GM21723 (cell line): ENCODE data around the gene NCAPG2.

ENCODE experiments used
- ATAC-seq: cut with Tn5 transposase; IDR thresholded peaks from one replicate; pipeline ENCODE4 v1.9.1; 2021; ENCODE audit warnings: mild to moderate bottlenecking, moderate library complexity; ENCODE audit not compliant: unreplicated experiment

Gene NCAPG2, protein sequence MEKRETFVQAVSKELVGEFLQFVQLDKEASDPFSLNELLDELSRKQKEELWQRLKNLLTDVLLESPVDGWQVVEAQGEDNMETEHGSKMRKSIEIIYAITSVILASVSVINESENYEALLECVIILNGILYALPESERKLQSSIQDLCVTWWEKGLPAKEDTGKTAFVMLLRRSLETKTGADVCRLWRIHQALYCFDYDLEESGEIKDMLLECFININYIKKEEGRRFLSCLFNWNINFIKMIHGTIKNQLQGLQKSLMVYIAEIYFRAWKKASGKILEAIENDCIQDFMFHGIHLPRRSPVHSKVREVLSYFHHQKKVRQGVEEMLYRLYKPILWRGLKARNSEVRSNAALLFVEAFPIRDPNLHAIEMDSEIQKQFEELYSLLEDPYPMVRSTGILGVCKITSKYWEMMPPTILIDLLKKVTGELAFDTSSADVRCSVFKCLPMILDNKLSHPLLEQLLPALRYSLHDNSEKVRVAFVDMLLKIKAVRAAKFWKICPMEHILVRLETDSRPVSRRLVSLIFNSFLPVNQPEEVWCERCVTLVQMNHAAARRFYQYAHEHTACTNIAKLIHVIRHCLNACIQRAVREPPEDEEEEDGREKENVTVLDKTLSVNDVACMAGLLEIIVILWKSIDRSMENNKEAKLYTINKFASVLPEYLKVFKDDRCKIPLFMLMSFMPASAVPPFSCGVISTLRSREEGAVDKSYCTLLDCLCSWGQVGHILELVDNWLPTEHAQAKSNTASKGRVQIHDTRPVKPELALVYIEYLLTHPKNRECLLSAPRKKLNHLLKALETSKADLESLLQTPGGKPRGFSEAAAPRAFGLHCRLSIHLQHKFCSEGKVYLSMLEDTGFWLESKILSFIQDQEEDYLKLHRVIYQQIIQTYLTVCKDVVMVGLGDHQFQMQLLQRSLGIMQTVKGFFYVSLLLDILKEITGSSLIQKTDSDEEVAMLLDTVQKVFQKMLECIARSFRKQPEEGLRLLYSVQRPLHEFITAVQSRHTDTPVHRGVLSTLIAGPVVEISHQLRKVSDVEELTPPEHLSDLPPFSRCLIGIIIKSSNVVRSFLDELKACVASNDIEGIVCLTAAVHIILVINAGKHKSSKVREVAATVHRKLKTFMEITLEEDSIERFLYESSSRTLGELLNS

DNA sequence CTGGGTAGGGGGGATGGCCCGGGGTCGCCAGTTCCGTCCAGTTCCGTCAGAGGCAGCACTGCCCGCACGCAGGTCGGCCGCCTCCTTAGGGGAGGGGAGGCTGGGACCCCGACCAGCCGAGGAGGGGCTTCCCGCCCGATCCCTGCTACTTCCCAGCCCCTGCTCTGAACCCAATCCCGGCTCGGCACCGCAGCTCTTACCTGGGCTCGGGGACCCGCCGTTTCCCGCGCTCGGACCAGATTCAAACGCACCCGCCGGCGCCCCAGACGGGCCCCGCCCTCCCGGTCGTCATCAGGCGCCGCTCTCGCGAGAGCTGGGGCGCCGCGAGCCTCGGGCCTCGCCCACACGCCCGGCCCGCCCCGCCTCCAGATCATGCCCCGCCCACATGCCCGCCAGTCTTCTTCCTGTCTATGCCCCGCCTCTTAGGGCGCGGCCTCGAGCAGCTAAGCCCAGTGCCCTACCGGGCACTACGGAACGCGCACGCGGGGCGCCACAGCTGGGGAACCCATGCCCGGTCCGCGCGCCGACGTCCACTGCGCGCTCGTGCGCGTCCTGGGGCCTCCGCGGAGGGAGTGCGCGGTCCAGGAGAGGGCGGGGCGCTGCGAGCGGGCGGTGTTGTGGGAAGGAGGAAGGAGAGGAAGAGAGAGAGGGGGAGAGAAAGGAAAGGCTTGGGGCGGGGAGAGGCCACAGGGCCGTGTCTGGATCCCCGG, at the start of gene NCAPG2:
NCAPG2 (minus strand) TSS at position 281 of the 710 bp plus-strand sequence. CDS start 2,905 bp downstream, outside the sequence.
- peak; percentile 97 for ATAC-seq

DNA sequence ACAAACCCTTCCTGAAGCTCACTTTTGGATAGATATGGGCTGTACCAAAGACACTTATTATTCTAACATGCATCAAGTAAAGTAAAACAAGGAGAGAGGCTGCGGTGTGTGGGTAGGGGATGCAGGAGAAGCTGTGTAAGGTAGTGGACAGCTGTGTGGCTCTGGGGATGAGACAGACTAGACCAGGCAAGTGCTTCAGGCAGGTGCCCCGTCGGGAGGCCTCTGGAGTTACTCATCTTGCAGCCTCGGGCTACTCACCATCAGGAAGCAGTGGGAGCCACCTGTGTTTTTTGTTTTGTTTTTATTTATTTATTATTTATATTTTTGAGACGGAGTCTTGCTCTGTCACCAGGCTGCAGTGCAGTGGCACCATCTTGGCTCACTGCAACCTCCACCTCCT, 49.3 kb upstream of the NCAPG2 start:
- ATAC-seq, result no peak

DNA sequence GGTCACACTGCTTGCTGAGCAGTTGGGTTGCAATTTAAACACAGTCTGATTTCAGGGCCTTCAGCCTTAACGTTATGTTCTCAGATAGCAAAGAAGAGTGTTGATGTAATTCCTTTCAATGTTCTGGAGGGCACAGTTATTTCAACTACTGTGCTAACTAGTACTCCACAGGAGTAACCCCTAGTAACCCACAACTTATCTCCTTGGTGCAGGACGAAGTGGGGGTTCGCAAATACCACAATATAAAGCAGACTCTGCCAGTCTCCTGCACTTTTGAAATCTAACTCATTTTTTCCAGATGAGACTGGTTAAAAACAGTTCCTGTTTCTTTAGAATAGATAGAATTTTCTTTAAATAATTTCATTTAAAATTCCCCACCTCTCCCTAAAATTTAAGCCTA, 47.1 kb upstream of the NCAPG2 start:
- no peak for ATAC-seq

DNA sequence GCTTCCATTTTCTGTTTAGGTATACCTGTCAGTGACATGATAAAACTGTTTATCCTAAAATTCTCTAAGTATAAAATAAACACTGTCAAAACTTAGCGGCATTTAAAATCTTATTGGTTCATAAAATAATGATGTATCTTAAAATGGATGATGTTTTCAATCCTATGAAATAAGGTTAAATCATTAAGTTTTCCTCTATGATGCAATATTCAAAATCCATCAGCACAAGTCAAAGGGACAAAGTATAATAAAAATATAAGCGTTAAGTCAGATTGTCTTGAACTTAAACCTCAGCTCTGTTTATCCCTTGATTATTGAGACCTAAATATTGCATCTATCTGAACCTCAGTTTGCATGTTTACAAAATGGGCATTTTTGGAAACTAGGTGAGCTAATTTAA, 46.6 kb upstream of the NCAPG2 start:
- no peak for ATAC-seq

DNA sequence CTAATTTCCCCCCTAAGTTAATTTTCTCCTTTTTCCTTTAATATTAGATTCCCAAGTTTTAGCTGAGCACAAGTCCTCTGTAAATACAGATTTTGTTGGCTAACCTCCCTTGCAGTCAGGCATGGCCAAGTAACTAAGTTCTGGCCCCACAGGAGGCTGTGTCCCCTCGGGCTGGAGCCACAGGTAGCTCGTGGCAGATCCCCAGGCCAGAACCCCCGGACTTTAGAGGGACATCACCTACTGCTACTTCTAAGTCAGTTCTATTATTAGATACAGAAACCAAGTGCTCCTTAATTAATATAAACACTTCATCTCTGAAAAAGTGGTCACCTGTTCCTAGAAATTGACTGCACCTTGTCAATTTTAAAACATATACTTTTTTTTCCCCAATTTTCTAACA, 46.1 kb upstream of the NCAPG2 start:
- no peak for ATAC-seq

DNA sequence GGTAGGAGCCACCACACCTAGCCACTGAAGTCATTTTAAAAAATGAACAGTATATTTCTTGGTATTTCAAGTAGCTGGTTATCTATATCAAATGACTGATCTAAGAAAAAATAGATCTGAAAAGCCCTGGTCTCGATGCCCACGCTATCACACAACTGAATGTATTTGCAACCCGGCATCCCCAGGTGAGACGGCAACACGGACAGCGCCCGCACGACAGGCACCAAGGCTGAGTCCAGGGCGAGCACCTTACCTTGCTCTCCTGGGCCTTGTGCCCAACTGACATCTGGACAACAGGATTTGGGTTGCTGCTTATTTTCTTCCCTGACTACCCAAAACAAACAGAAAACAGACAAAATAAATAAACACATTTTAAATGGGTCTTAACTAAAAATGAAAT, 44.8 kb upstream of the NCAPG2 start:
- ATAC-seq, result no peak

DNA sequence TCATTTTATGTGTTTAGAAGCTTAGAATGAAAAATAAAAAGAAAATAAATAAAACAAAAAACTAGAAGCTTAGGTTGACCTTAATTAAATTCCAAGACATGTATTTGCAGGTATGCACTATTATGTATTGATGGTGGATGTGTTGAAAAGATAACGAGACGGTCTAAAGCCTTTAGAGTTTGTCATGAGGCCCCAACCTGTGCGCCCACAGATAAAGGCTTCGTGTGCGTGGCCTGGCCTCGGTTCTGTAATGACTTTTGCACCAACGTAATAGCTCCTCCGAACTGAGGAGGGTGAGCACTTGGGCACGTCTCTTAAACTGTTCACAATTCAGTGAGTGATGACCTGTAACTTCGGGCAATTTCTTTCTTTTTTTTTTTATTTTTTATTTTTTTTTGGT, 43.7 kb upstream of the NCAPG2 start:
- no peak for ATAC-seq

DNA sequence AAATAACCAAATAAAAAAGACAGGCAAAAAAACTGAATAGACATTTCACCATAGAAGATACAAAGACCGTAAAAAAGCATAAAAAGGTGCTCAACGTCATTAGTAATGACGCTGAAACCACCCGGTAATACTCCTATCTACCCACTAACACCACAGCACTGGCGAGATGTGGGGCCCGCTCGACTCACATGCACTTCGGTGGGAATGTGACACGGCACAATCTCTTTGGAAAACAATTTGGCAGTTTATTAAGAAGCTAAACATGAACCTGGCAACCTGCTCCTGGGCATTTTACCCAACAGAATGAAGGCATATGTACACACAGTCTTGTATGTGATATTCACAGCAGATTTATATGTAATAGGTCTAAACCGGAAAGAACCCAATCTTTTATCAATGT, 42.8 kb upstream of the NCAPG2 start:
- no peak for ATAC-seq

DNA sequence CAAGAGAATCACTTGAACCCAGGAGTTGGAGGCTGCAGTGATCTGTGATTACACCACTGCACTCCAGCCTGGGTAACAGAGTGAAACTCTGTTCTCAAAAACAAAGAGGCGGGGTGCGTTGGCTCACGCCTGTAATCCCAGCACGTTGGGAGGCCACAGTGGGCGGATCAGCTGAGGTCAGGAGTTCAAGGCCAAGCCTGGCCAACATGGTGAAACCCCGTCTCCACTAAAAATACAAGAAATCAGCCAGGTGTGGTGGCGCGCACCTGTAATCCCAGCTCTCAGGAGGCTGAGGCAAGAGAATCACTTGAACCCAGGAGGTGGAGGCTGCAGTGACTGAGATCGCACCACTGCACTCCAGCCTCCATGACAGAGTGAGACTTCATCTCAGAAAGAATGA, 42.4 kb upstream of the NCAPG2 start:
- no peak for ATAC-seq

DNA sequence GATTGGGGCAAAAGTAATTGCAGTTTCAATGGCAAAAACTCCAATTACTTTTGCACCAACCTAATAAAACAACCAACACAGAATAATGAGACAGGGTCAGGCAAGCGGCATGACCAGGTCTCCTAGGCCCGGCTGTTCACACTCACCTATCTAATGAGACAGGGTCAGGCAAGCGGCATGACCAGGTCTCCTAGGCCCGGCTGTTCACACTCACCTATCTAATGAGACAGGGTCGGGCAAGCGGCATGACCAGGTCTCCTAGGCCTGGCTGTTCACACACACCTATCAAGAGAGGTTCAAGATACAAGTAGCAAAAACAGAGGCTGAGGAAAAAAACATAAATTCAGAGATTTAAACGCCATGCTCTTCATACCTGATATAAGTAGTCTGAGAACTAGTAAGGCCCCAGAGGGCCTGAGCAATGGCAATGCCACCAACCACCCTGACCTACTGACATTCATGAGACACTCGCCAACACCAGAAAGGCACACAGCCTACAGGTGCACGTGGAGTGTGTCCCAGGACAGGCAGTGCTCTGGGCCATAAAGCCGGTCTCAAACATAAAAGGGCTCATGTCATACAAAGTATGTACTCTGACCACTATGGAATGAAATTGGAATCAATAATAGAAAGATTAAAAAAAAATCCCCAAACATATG, 40.6 kb upstream of the NCAPG2 start:
- ATAC-seq, result no peak

DNA sequence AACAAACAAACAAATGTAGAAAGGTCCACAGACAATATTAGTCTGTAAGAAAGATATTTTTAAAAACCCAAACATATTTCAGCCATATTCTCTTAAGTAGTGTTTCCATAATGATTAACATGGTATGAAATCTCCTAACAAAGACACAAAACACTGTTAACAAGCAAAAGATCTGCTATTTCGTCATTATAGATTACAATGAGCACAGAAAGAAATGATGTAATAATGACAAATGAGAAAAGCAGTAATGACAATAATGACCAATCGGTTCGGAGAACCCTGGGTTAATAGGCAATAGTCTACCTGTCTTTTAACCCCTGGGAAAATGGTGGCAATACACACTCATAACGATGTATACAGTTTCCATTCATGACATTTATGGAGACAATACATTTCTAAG, 39.5 kb upstream of the NCAPG2 start:
- ATAC-seq, result no peak

DNA sequence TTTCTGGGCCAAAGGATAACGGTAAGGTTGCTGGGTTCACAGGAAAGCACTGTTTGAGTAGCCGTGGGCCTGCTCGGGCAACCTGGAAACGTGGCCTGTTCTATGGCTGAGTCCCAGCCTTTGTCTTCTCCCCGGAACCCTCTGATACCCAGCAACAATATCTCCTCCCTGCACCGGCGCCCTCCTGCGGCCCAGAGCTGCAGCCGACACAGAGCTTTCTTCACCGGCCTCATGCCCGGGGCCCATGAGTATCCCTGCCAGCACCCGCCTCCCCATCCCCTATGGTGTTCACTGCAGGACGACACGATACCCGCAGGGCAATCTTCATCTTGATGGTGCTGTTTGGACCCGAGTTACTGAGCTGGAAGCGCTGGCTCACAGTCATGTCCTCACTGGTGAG, 38.6 kb upstream of the NCAPG2 start:
- ATAC-seq, result no peak

DNA sequence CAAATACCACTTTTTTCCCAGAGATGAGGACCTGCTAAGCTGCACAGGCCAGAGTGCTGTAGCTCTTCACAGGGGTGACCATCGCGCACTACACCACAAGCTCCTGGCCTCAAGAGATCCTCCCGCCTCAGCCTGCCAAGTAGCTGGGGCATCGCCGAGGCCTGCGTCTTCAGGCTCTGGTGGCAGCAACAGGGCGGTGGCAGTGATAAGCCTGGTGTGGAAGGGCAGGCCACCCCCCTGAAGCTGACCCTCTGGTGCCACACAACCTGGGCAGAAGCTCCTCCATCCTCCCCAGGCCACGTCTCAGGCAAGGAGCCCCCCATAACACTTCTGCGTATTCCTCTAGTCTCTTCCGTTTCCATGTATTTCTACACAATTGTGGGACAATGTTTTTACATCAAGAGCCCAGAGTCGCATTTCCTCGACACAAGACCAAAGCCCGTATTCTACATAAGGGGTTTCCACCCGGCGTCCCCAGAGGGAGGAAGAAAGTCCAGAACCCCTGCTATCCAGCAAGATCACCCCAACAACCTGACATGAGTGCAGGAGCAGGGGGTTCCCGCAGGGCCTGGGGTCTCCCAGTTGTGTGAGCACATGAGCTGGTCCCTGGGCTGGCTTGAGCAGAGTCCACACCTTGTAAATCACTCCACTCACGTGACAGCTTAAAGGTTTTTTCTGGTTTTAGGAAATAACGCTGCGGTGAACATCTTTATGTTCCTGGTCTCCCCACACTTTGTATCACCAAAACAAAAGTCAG, 37.6 kb upstream of the NCAPG2 start:
- ATAC-seq, result no peak

DNA sequence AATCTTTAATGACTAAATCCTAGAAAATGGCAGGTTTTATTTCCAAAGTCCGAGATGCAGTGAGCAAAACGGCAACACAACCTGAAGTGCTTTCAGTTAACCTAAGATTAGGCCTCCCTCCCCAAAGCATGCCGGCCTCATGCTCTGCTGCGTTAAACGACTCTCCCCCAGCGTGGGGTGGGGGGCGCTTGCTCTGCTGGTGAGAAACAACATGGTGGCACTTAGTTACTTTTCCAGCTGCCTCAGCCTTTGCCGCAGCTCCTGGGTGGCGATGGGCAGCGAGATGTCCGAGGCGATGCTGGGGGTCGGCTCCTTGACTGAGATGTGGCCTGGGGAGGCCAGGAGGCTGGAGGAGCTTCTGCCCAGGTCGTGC, 36.7 kb upstream of the NCAPG2 start:
- ATAC-seq, result no peak

DNA sequence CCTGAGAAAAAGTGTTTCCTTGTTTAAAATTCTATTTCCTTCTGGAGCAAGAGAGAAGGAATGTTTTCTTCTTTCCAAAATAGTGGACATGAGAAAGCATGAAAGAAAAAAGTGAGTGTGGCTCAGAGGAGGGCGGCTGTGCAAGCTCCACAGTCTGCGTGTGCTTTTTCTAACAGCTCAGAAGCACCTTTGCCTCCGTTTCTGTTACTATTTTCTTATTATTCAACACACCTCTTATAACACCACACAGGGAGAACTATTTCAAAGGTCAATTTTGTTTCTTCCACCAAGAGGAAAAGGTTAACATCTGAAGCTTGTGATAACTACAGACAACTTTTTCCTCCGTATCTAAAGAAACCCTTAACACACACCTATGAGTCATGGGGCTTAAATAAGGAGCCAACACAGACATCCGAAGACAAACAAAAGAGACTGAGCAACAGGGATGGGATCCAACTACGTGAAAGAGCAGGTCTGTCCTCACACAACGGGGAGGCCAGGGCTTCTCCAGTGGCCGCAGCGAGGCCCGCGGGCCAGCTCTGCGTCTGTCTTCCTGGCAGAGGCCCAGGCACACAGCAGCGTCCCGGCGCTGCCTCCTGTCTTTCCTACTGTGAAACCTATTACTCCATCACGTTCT, 36.2 kb upstream of the NCAPG2 start:
- no peak for ATAC-seq

DNA sequence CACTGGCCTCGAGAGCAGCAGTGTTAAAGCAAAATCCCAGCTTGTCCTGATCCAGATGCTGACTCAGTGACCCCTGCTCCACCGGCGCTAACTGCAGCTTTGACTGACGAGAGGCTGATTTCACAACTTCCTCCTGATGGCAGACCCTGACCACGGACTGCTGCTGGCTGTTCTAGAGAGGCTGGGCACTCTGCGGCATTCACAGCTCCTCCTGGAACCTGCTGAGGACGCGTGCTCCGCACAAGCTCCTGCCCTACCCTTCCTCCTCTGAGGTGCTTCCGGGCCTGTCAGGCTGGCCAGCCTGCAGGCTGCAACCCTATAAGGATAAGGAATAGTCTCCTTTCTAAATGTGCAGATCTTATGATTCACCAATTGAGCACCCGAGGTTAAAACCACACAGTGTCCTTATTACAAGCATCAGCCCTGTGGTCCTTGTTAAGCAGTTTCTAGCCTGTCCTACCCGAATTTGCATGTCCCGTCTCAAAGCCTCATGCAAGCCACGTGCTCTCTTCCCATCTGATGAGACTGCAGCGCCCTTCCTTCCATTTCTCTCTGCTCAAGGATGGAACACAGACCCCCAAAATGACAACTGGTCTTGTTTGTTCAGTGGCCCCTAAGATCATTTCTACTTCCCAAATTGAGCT, 35.5 kb upstream of the NCAPG2 start:
- no peak for ATAC-seq

DNA sequence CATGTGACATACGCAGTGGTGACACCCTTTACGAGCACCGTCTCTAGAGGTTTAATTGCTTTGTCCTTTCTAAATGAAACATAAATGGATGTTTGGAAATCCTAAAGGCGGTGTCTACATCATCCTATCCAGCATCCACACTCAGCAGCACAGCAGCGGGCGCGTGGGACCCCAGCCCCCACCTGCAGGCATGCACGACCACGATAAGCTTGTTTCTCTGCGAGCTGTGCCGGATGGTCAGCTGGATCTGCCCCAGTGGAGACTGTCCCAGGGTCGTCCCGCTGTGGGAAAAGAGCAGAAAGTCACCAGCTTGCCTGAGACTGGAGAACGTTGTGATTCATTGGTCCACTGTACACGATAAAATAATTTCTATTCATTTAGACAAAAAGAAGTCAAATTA, 34.2 kb upstream of the NCAPG2 start:
- ATAC-seq, result no peak

DNA sequence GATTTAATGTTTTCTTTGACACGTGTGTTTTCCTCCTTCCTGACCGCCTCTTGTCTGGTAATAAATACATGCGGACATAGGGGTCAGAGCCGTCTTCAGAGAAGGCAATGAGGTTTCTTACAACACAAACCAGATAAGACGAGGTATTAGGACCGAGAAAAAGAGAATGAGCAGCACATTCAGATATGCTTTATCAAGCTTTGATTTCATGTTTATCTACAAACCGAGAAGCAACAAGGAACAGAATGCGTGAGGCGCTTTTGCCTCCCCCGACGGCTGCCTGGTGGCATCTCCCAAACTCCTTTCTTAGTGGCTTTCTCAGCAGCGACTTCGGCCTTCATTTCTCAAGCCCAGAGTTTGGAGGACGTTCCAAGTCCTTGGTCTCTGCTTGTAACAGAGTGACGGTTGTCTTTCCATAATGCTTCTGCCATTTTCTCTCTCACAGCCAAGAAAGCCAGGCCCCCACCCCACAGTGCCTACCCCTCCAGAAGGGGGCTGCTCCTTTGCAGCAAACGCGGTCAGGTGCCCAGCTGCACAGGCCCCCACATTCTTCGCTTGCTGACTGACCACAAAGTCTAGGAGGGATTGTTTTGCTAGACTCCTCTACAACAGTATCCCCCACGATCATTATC, 32.6 kb upstream of the NCAPG2 start:
- no peak for ATAC-seq
